ENCODE data around the gene ZFP36L2.
A peak's percentile ranks its signal among the peaks of the same experiment; 100 is the strongest.

- TF ChIP-seq, protein P1, sequence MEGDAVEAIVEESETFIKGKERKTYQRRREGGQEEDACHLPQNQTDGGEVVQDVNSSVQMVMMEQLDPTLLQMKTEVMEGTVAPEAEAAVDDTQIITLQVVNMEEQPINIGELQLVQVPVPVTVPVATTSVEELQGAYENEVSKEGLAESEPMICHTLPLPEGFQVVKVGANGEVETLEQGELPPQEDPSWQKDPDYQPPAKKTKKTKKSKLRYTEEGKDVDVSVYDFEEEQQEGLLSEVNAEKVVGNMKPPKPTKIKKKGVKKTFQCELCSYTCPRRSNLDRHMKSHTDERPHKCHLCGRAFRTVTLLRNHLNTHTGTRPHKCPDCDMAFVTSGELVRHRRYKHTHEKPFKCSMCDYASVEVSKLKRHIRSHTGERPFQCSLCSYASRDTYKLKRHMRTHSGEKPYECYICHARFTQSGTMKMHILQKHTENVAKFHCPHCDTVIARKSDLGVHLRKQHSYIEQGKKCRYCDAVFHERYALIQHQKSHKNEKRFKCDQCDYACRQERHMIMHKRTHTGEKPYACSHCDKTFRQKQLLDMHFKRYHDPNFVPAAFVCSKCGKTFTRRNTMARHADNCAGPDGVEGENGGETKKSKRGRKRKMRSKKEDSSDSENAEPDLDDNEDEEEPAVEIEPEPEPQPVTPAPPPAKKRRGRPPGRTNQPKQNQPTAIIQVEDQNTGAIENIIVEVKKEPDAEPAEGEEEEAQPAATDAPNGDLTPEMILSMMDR (IDR thresholded peaks at IDR 0.05): no peak
- peak in 1 of 2 donors; percentile 85 for TF ChIP-seq POLR2A (IDR thresholded peaks at IDR 0.05)
- peak in 1 of 2 donors; percentile 78 for TF ChIP-seq POLR2AphosphoS5 (IDR thresholded peaks at IDR 0.05; ENCODE audit: insufficient read depth in 1 of 2, low read depth in 1 of 2)
Measured at GRCh38 chr2:43225788-43226557, 433 bp downstream of the ZFP36L2 start.

Data from vagina (tissue), 2 donors.